OCI-LY1 (cell line): ENCODE data around the gene GPR137B.

Experiments
- H2AFZ ChIP-seq: fragments of 200-600 bp; sonication (generic), shearing (Covaris generic); 2 replicates; pipeline ENCODE4 v1.6.0; 2014; ENCODE audit warnings: antibody characterized with exemption, mild to moderate bottlenecking, low read length
- H3F3A ChIP-seq: fragments of 200-600 bp; sonication (generic), shearing (Covaris generic); 2 replicates; pipeline ENCODE4 v1.6.0; 2014; ENCODE audit warnings: mild to moderate bottlenecking, antibody characterized with exemption, low read length, moderate library complexity; ENCODE audit not compliant: insufficient read depth
- H3K27ac ChIP-seq: fragments of 200-600 bp; sonication (generic); 2 replicates; pipeline ENCODE4 v1.5.1; 2014; ENCODE audit warnings: low read length, mixed run types, mild to moderate bottlenecking, low read depth; ENCODE audit not compliant: poor library complexity, severe bottlenecking
- H3K27me3 ChIP-seq: fragments of 200-600 bp; sonication (generic); 2 replicates; pipeline ENCODE4 v1.6.0; 2014; ENCODE audit warnings: antibody characterized with exemption, mild to moderate bottlenecking, low read length, moderate library complexity; ENCODE audit not compliant: insufficient read depth
- H3K36me3 ChIP-seq: fragments of 200-600 bp; sonication (generic); 2 replicates; pipeline ENCODE4 v1.6.1; 2014; ENCODE audit warnings: mild to moderate bottlenecking, antibody characterized with exemption, low read length, moderate library complexity, mixed read lengths; ENCODE audit not compliant: insufficient read depth
- H3K4me1 ChIP-seq: fragments of 200-600 bp; sonication (generic); 2 replicates; pipeline ENCODE4 v1.5.1; 2014; ENCODE audit warnings: mild to moderate bottlenecking, low read length, moderate library complexity; ENCODE audit not compliant: insufficient read depth, severe bottlenecking
- H3K4me2 ChIP-seq: fragments of 200-600 bp; sonication (generic), shearing (Covaris generic); 2 replicates; pipeline ENCODE4 v1.6.1; 2014; ENCODE audit warnings: low read length
- H3K4me3 ChIP-seq: fragments of 200-600 bp; sonication (generic); 2 replicates; pipeline ENCODE4 v1.5.1; 2014; ENCODE audit warnings: low read length, low read depth, mild to moderate bottlenecking, mixed read lengths; ENCODE audit not compliant: poor library complexity, severe bottlenecking
- H3K79me2 ChIP-seq: fragments of 200-600 bp; shearing (Covaris generic); 2 replicates; pipeline ENCODE4 v1.6.1; 2016; ENCODE audit warnings: mixed run types, low read length, mixed read lengths; ENCODE audit not compliant: insufficient read depth
- H3K9ac ChIP-seq: fragments of 200-600 bp; sonication (generic), shearing (Covaris generic); 2 replicates; pipeline ENCODE4 v1.6.1; 2014; ENCODE audit warnings: mild to moderate bottlenecking, low read length, mixed read lengths
- H3K9me2 ChIP-seq: fragments of 200-600 bp; sonication (generic), shearing (Covaris generic); 2 replicates; pipeline ENCODE4 v1.6.1; 2014; ENCODE audit warnings: low read depth, mild to moderate bottlenecking, low read length, mixed read lengths
- H3K9me3 ChIP-seq: fragments of 200-600 bp; shearing (Covaris generic); 2 replicates; pipeline ENCODE4 v1.6.1; 2014; ENCODE audit warnings: low read length, mixed read lengths
- H4K20me1 ChIP-seq: fragments of 200-600 bp; sonication (generic), shearing (Covaris generic); 2 replicates; pipeline ENCODE4 v1.6.0; 2016; ENCODE audit warnings: mild to moderate bottlenecking, low read length; ENCODE audit not compliant: insufficient read depth
- EZH2 ChIP-seq: fragments of 200-600 bp; sonication (generic), shearing (Covaris generic); IDR thresholded peaks from 2 replicates; pipeline ENCODE4 v1.8.0; 2017; ENCODE audit warnings: borderline replicate concordance, mixed run types, mild to moderate bottlenecking, antibody characterized with exemption, low read length, moderate library complexity, mixed read lengths
- TF ChIP-seq, protein P1 (sequence below): fragments of 200-600 bp; sonication (generic), shearing (Covaris generic); IDR thresholded peaks from 2 replicates; pipeline ENCODE4 v1.5.1; 2017; ENCODE audit warnings: mild to moderate bottlenecking, antibody characterized with exemption, low read length, moderate library complexity, mixed read lengths

The GPR137B gene

DNA sequence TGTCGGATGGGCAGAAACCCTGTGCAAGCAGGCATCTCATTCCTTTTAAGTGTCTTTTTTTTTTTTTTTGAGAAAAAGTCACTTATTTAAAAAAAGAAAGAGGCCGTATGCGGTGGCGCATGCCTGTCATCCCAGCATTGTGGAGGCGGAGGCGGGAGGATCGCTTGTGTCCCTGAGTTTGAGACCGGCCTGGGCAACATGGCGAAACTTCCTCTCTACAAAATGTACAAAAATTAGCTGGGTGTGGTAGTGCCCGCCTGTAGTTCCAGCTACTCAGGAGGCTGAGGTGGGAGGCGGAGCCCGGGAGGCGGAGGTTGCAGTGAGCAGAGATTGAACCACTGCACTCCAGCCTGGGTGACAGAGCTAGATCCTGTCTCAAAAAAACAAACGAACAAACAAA is 1.7 kb downstream of the GPR137B start:
- Histone ChIP-seq H3F3A (no peaks in the 10 kb centered on the region), H3K27me3 (peaks cover 4% of the 10 kb centered on the region; the same call in 1 of the 2 replicates), H3K4me2 (peak overlapping the region; percentile 83), H3K9me3 (no peaks in the 10 kb centered on the region), H3K9ac (peak overlapping the region; percentile 62), H3K27ac (peak overlapping the region; percentile 45), H3K36me3 (peaks cover 16% of the 10 kb centered on the region), H3K79me2 (0 out of 2 replicates have a peak, but pooled peaks cover 9% of the 10 kb centered on the region), H4K20me1 (no peaks in the 10 kb centered on the region), H2AFZ (no peak overlapping the region), H3K4me3 (peak overlapping the region; percentile 73), H3K9me2 (no peaks in the 10 kb centered on the region), H3K4me1 (peaks cover 35% of the 10 kb centered on the region)
- no peak for TF ChIP-seq EZH2
- TF ChIP-seq, protein P1, sequence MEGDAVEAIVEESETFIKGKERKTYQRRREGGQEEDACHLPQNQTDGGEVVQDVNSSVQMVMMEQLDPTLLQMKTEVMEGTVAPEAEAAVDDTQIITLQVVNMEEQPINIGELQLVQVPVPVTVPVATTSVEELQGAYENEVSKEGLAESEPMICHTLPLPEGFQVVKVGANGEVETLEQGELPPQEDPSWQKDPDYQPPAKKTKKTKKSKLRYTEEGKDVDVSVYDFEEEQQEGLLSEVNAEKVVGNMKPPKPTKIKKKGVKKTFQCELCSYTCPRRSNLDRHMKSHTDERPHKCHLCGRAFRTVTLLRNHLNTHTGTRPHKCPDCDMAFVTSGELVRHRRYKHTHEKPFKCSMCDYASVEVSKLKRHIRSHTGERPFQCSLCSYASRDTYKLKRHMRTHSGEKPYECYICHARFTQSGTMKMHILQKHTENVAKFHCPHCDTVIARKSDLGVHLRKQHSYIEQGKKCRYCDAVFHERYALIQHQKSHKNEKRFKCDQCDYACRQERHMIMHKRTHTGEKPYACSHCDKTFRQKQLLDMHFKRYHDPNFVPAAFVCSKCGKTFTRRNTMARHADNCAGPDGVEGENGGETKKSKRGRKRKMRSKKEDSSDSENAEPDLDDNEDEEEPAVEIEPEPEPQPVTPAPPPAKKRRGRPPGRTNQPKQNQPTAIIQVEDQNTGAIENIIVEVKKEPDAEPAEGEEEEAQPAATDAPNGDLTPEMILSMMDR: no peak

DNA sequence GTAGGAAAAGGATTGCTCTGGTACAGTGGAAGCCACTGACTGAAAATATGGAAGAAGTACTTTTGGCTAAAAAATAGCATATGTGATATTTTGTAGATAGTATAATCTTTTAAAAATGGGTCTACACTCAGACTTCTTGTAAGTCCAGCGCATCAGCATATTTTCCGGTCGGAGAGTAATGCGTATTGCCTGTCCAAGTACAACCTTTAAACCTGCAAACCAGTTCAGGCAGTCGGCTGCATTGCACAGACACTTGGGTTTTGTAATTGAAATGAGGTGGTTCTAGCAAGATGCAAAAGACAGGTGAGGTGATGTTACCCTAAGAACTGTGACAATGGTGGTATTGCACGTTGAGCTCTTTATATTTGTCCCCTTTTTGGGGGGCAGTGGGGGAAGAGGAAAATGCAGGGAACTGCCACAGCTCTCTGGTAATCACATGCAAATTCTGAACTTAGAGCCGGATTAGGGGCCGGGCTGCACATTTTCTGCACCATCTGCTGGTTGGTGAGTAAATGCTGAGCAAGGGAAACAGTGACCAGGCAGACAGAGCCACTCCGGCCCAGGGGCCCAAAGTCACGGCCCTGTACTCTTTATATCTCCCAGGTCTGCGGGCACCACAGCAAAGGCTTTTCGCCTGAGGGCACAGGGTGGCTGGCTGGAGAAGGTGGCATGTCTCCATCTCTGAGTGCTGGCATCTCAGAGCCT is 2.3 kb downstream of the GPR137B start:
- no peaks in the 10 kb centered on the region for H3K9me2 ChIP-seq
- H4K20me1 ChIP-seq: no peaks in the 10 kb centered on the region
- H3K9ac ChIP-seq: peak overlapping the region; percentile 62
- H3K4me3 ChIP-seq: peak overlapping the region; percentile 73
- peaks cover 4% of the 10 kb centered on the region; the same call in 1 of the 2 replicates for H3K27me3 ChIP-seq
- H3K27ac ChIP-seq: peak overlapping the region; percentile 45
- peaks cover 16% of the 10 kb centered on the region for H3K36me3 ChIP-seq
- H3K4me2 ChIP-seq: peak overlapping the region; percentile 83
- H3K79me2 ChIP-seq: peaks cover 10% of the 10 kb centered on the region; the same call in 1 of the 2 replicates
- no peaks in the 10 kb centered on the region for H3K9me3 ChIP-seq
- peaks cover 41% of the 10 kb centered on the region for H3K4me1 ChIP-seq
- TF ChIP-seq, protein P1: peak; percentile 24; the same call in 1 of the 2 replicates
- TF ChIP-seq EZH2: no peak
- no peaks in the 10 kb centered on the region for H3F3A ChIP-seq
- H2AFZ ChIP-seq: no peak overlapping the region

GRCh38 chr1:236147068-236147467 is 4.7 kb downstream of the GPR137B start:
- no peaks in the 10 kb centered on the region for H3K9me2 ChIP-seq
- no peaks in the 10 kb centered on the region for H4K20me1 ChIP-seq
- H3K79me2 ChIP-seq: peaks cover 22% of the 10 kb centered on the region; the same call in 1 of the 2 replicates
- H3K4me1 ChIP-seq: peaks cover 56% of the 10 kb centered on the region
- no peaks in the 10 kb centered on the region for H3F3A ChIP-seq
- H3K4me2 ChIP-seq: no peak overlapping the region; the same call in 1 of the 2 replicates
- H3K36me3 ChIP-seq: peaks cover 16% of the 10 kb centered on the region
- no peaks in the 10 kb centered on the region for H3K9me3 ChIP-seq
- TF ChIP-seq, protein P1: no peak
- no peak for TF ChIP-seq EZH2
- no peak overlapping the region for H3K4me3 ChIP-seq
- H3K9ac ChIP-seq: no peak overlapping the region
- no peaks in the 10 kb centered on the region for H3K27me3 ChIP-seq
- no peak overlapping the region for H2AFZ ChIP-seq
- H3K27ac ChIP-seq: no peak overlapping the region
